Inferior parietal cortex (tissue), 1 donor: ENCODE results near the gene DLGAP1.

Experiments used
- DNase-seq: peaks from one replicate; pipeline ENCODE4 v3.0.0-alpha.2; 2016; ENCODE audit errors: extremely low spot score

DLGAP1 gene

GRCh38 chr18:3450799-3451182, 1004.3 kb downstream of the DLGAP1 start:
- no peak for DNase-seq

GRCh38 chr18:3450012-3450798, 1004.9 kb downstream of the DLGAP1 start, which contains the start of gene TGIF1:
Gene TGIF1 (plus strand): TSS chr18:3450172. CDS start chr18:3450490, 318 bp downstream.
- no peak for DNase-seq

GRCh38 chr18:3449512-3450011, 1005.5 kb downstream of the DLGAP1 start:
- no peak for DNase-seq

- DNase-seq, result no peak
Observed at GRCh38 chr18:3448838-3449511, 1006.1 kb downstream of the DLGAP1 start.

GRCh38 chr18:3447895-3448837, 1006.9 kb downstream of the DLGAP1 start:
- DNase-seq, result peak; percentile 89

- no peak for DNase-seq
Observed at GRCh38 chr18:3447068-3447894, 1007.8 kb downstream of the DLGAP1 start.
